ENCODE results near the gene RNU1-3. TPM values are rescaled to one million over a fixed set of nuclear protein-coding genes. Genes with fewer than 3 reads are reported as not detected.
"Not testable (repeated sequence)": the region's sequence is repeated elsewhere in the genome, so short reads cannot be mapped to it uniquely, and the experiment has no call there.

Gene RNU1-3
- total RNA-seq, 1 experiment from 2014 or later: not detected

- in situ Hi-C loops (cut with HindIII; ENCODE audit: low pct_unique_long_range_greater_than_20kb, low sequenced_read_pairs); DNase-seq (ENCODE audit: low read depth): not testable (repeated sequence)
These were observed 32.7 kb upstream of the RNU1-3 start for GRCh38 chr1:16699440-16699839.

GRCh38 chr1:16697152-16697551 is 30.4 kb upstream of the RNU1-3 start:
- in situ Hi-C loops (cut with HindIII; ENCODE audit: low pct_unique_long_range_greater_than_20kb, low sequenced_read_pairs); DNase-seq (ENCODE audit: low read depth): not testable (repeated sequence)

- in situ Hi-C loops (cut with HindIII; ENCODE audit: low pct_unique_long_range_greater_than_20kb, low sequenced_read_pairs); DNase-seq (ENCODE audit: low read depth): not testable (repeated sequence)
These were observed 29.9 kb upstream of the RNU1-3 start for GRCh38 chr1:16696507-16697150.

- DNase-seq (ENCODE audit: low read depth); in situ Hi-C loops (cut with HindIII; ENCODE audit: low pct_unique_long_range_greater_than_20kb, low sequenced_read_pairs): not testable (repeated sequence)
These were observed 27.6 kb upstream of the RNU1-3 start for GRCh38 chr1:16694308-16694702.

GRCh38 chr1:16693449-16694307 is 26.9 kb upstream of the RNU1-3 start:
- in situ Hi-C loops (cut with HindIII; ENCODE audit: low pct_unique_long_range_greater_than_20kb, low sequenced_read_pairs); DNase-seq (ENCODE audit: low read depth): not testable (repeated sequence)

GRCh38 chr1:16692717-16693448 is 26.1 kb upstream of the RNU1-3 start:
- DNase-seq (ENCODE audit: low read depth); in situ Hi-C loops (cut with HindIII; ENCODE audit: low pct_unique_long_range_greater_than_20kb, low sequenced_read_pairs): not testable (repeated sequence)

GRCh38 chr1:16692283-16692682 is 25.5 kb upstream of the RNU1-3 start:
- in situ Hi-C loops (cut with HindIII; ENCODE audit: low pct_unique_long_range_greater_than_20kb, low sequenced_read_pairs); DNase-seq (ENCODE audit: low read depth): not testable (repeated sequence)

- in situ Hi-C loops (cut with HindIII; ENCODE audit: low pct_unique_long_range_greater_than_20kb, low sequenced_read_pairs); DNase-seq (ENCODE audit: low read depth): not testable (repeated sequence)
These were observed 24.4 kb upstream of the RNU1-3 start for GRCh38 chr1:16690971-16691682.

GRCh38 chr1:16687132-16687800 is 20.5 kb upstream of the RNU1-3 start:
- DNase-seq (ENCODE audit: low read depth); in situ Hi-C loops (cut with HindIII; ENCODE audit: low pct_unique_long_range_greater_than_20kb, low sequenced_read_pairs): not testable (repeated sequence)

- not testable (repeated sequence) for DNase-seq (ENCODE audit: low read depth)
These were observed 19.0 kb upstream of the RNU1-3 start for GRCh38 chr1:16685445-16686371.

GRCh38 chr1:16684738-16685337 is 18.1 kb upstream of the RNU1-3 start:
- DNase-seq (ENCODE audit: low read depth); in situ Hi-C loops (cut with HindIII; ENCODE audit: low pct_unique_long_range_greater_than_20kb, low sequenced_read_pairs): not testable (repeated sequence)

More at GRCh38 chr1:16685445-16686371, 19.0 kb upstream of the RNU1-3 start:
- in situ Hi-C loops (cut with HindIII; ENCODE audit: low pct_unique_long_range_greater_than_20kb, low sequenced_read_pairs): not testable (repeated sequence)

GRCh38 chr1:16684152-16684551 is 17.4 kb upstream of the RNU1-3 start:
- in situ Hi-C loops (cut with HindIII; ENCODE audit: low pct_unique_long_range_greater_than_20kb, low sequenced_read_pairs); DNase-seq (ENCODE audit: low read depth): not testable (repeated sequence)

- DNase-seq (ENCODE audit: low read depth); in situ Hi-C loops (cut with HindIII; ENCODE audit: low pct_unique_long_range_greater_than_20kb, low sequenced_read_pairs): not testable (repeated sequence)
These were observed 16.1 kb upstream of the RNU1-3 start for GRCh38 chr1:16682803-16683202.

GRCh38 chr1:16680366-16680765 is 13.6 kb upstream of the RNU1-3 start:
- in situ Hi-C loops (cut with HindIII; ENCODE audit: low pct_unique_long_range_greater_than_20kb, low sequenced_read_pairs); DNase-seq (ENCODE audit: low read depth): not testable (repeated sequence)

GRCh38 chr1:16677552-16678431 is 11.0 kb upstream of the RNU1-3 start:
- peak; percentile 27 for DNase-seq (ENCODE audit: low read depth)
- in situ Hi-C loops (cut with HindIII; ENCODE audit: low pct_unique_long_range_greater_than_20kb, low sequenced_read_pairs): no loop called here

Measured in Caki2 (cell line).